HG03064 (cell line): ENCODE measurements around the gene PITPNC1.
"Not testable (repeated sequence)": the region's sequence is repeated elsewhere in the genome, so short reads cannot be mapped to it uniquely, and the experiment has no call there.

Source experiments
- ATAC-seq: cut with Tn5 transposase; IDR thresholded peaks from one replicate; pipeline ENCODE4 v1.9.1; 2021; ENCODE audit warnings: low read depth; ENCODE audit not compliant: unreplicated experiment

Gene PITPNC1

GRCh38 chr17:67366193-67367157 is 10.6 kb upstream of the PITPNC1 start, which contains the start of gene PSMD12:
Gene PSMD12, minus strand, starts transcription at chr17:67366577. Its CDS starts 58 bp downstream, at chr17:67366519.
- ATAC-seq, result peak; percentile 92

GRCh38 chr17:67369676-67370075 is 7.4 kb upstream of the PITPNC1 start:
- ATAC-seq, result no peak

DNA sequence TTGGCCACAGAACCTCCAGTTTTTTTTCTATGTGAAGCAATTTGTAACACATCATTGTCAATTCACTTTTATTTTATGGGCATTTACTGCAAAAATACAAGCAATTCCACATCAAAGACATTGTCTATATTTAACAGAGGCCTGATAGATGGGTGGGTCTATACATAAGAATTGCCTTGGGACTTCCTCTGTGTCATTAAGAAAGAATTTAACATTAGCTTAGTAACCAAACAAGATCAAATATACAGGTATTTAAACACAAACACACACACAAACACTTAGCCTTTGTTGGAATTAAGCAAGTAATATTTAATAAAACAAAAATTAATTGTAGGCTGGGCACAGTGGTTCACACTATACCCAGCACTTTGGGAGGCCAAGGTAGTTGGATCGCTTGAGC is 4.3 kb upstream of the PITPNC1 start:
- no peak for ATAC-seq

DNA sequence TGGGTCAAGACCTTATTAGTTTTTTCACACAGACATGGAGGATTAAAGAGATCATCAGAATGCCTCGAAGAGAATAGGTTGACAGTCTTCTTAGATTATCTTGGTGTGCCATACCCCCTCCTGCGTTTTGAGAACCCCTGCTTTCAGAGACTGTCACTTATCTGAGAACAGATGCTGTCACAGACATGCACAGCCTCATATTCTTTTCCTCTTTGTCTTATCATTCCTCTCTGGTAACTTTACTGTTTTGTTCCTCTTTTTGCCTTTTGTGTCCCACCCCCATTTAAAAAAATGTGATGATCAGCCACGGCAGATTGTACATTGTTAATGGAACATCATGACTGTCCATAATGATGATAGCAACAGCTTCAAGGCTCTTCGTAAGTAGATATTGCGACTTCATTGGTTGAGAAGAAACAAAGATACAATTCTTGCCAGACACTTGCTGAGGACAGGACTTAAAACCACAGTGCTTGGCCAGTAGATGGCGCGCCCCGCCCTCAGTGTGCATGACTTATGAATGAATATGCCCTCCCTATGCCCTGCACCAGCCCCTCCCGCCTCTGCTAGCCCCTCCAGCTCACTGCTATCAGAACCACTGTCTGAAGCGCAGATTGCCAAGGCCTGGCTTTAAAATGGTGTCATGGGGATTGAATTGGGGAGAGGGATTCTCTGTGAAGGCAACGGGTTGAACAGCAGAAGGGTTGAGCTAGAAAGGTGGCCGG is 2.6 kb upstream of the PITPNC1 start:
- no peak for ATAC-seq

- ATAC-seq, result no peak
Measured at GRCh38 chr17:67375054-67375427, 2.0 kb upstream of the PITPNC1 start.

GRCh38 chr17:67375716-67376115 is 1.4 kb upstream of the PITPNC1 start:
- no peak for ATAC-seq

DNA sequence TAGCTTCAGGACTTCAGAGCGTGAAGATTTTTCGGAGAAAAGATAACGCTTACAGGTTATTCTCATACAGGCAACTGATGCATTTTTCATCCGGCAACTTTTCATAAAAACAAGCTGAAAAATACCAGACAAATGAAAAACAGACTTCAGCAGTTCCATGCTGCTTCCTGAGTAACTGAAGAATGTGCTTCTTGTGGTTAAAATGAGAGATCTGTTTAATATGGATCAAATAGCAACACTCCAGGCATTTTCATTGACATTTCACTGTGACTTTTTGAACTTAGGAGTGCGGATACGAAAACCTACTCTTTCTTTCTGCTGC is 705 bp upstream of the PITPNC1 start:
- ATAC-seq, result no peak

- ATAC-seq, result peak; percentile 15
Measured at GRCh38 chr17:67377488-67378453, 690 bp downstream of the PITPNC1 start.

- ATAC-seq, result no peak
Measured at GRCh38 chr17:67378454-67379250, 1.6 kb downstream of the PITPNC1 start.

- no peak for ATAC-seq
Measured at GRCh38 chr17:67379251-67379630, 2.2 kb downstream of the PITPNC1 start.

DNA sequence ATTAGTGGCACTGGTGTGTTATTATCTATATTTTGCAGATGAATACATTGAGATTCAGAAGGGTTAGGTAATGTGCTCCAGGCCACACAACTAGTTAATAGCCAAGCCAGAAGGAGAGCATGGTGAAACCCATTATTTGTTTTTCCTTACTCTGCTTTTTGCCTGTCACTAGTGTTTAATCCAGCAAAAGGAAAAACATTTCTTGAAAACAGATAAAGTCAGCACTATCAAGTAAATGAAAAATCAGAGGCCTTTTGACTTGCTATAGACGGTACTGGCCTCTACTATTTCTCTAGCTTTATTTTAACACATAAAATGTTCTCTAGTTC is 4.8 kb downstream of the PITPNC1 start:
- no peak for ATAC-seq

GRCh38 chr17:67385122-67385988 is 8.3 kb downstream of the PITPNC1 start:
- ATAC-seq, result no peak

GRCh38 chr17:67386965-67387551 is 10.0 kb downstream of the PITPNC1 start:
- ATAC-seq, result no peak

- not testable (repeated sequence) for ATAC-seq
Measured at GRCh38 chr17:67388536-67388935, 11.5 kb downstream of the PITPNC1 start.

DNA sequence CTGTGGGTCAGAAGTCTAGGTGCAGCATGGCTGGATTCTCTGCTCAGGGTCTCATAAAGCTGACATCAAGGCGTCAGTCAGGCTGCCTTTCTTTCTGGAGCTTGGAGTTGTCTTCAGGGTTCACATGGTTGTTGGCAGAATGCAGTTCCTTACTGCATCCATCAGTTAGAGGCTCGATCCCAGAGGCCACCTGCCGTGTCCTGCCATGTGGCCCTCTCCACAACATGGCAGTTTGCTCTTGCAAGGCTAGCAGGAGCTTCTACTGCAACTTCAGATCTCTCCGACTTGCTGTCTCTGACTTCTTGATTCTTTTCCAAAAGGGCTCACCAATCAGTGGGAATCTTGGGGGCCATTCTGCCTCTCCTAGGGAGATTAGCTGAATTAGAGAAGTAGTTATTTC is 11.9 kb downstream of the PITPNC1 start:
- no peak for ATAC-seq

DNA sequence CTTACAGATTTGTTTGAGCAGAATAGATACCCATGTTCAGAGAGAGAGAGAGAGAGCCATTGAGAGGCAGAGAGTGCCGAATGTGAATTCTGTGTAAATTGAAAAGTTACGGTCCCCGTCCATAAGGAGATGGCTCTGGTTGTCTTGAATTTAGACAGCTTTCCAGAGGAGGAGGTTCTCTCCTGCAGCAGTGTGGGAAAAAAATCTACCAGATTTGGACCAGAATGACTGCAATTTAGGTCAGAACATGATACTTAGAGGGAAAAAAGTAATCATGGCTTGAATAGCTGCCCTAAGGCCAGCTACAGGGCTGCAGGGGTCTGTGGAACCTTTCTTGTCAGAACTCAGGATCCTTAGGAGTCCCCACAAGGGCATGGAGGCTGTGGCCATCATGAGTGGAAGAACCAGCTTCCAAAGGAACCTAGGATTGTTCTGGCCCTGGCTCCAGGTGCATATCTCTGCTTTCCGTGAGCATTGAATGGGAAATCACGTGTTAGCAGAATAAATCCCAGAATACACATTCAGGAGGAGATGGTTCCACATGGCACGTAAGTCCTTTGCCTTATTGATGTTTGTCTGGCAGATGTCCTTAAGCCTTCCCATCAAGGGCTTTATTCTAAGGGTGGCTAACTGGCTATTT is 13.0 kb downstream of the PITPNC1 start:
- peak; percentile 9 for ATAC-seq

DNA sequence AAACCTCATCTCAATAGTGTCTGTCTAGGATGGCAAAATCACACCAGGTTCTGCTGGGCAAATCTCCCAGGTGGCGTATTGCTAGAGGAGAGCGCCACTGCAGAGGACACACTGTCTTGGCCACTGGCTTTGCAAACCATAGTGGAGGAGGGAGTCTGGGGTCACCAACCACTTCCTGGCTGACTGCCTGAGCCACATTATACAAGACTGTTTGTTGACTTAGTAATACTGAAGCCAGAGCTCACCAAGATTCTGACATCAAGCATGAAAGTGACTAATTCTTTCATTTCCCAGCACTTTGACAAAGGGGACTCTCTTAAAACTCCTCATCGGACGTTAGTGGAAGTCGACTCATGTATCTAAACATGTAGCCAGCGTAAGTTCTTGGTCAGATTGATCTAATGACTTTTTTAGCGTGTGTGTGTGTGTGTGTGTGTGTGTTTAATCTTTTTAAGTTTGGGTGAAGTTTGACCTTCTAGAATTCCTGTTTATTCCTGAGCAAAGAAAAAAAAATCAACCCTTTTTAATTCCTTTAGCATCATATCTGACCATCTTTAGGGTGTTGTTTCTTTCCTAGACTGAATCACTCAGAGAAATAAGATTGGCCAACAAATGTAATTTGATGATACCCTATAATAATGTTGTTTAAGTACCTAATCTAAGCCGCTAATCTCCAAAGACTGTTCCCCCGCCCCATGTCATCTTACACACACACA is 13.7 kb downstream of the PITPNC1 start:
- ATAC-seq, result peak; percentile 96

DNA sequence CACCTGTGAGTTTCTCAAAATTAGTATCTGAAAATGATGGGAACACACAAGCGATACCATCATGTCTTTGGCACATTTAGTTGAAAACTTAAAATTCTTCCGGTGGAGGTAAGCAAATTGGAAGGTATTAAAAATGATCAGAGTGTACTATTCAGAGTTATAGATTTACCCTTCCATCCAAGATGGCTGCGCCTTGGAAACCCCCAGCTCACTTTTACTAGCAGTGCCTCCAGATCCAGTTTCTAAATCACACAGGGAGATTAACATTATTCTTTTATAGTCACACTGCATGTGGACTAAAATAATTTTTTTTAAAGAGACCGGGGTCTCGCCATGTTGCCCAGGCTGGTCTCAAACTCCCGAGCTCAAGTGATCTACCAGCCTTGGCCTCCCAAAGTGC is 15.0 kb downstream of the PITPNC1 start:
- ATAC-seq, result no peak
